Activated CD4-positive, alpha-beta memory T cell treated with anti-CD3 and anti-CD28 coated beads, Interleukin-2, amount 10 ng/mL, durations not matched to agents 7 days and 5 days (primary cell): ENCODE results near the gene OLFM1. TPM values are rescaled to one million over a fixed set of nuclear protein-coding genes. Genes with fewer than 3 reads are reported as not detected.
A peak's percentile ranks its signal among the peaks of the same experiment; 100 is the strongest.

Experiments
- CTCF ChIA-PET: fragments of 350-600 bp; sonication (Branson Sonifier 250); formaldehyde crosslinking; loops from one replicate; lab custom pipeline; 2021; ENCODE audit warnings: antibody characterized with exemption, inconsistent platforms; lab: Charles Lee
- POLR2A ChIA-PET: fragments of 350-600 bp; sonication (Branson Sonifier 250); formaldehyde crosslinking; loops from one replicate; lab custom pipeline; 2021; ENCODE audit warnings: antibody characterized with exemption; lab: Charles Lee
- DNase-seq: peaks from one replicate; pipeline ENCODE4 v3.0.0-alpha.2; 2020
- H3K27ac Mint-ChIP-seq: one replicate; pipeline ENCODE4 v1.8.0; 2021; ENCODE audit warnings: mild to moderate bottlenecking, mixed read lengths
- H3K27me3 Mint-ChIP-seq: one replicate; pipeline ENCODE4 v1.8.0; 2021; ENCODE audit warnings: mixed read lengths
- H3K36me3 Mint-ChIP-seq: one replicate; pipeline ENCODE4 v1.8.0; 2021; ENCODE audit warnings: low read depth, mixed read lengths
- H3K4me1 Mint-ChIP-seq: one replicate; pipeline ENCODE4 v1.8.0; 2021; ENCODE audit warnings: mixed read lengths
- H3K4me3 Mint-ChIP-seq: one replicate; pipeline ENCODE4 v1.8.0; 2021; ENCODE audit warnings: mild to moderate bottlenecking, mixed read lengths
- H3K9me3 Mint-ChIP-seq: one replicate; pipeline ENCODE4 v1.8.0; 2021; ENCODE audit warnings: mixed read lengths
- total RNA-seq, 2 experiments: library from RNA; stranded (reverse); gene quantifications; one replicate each; pipeline ENCODE4 v1.2.3, GENCODE V29; 2021

OLFM1 gene
- total RNA-seq, 2 experiments from 2014 or later: not detected

- CTCF ChIA-PET: interaction anchor here (1.3 kb wide), 1 partner anchor 8 kb away, joined by 3 read pairs; no protein-coding TSS in a partner anchor
- Mint-ChIP-seq H3K9me3 (peaks cover 6% of the 10 kb centered on the region), H3K36me3 (no peaks in the 10 kb centered on the region), H3K27me3 (peaks cover 21% of the 10 kb centered on the region), H3K27ac (no peak overlapping the region), H3K4me1 (no peaks in the 10 kb centered on the region), H3K4me3 (no peak overlapping the region)
- no peak for DNase-seq
- POLR2A ChIA-PET: no interaction called here
These were observed 6.6 kb downstream of the OLFM1 start for GRCh38 chr9:135093911-135094584.

GRCh38 chr9:135095470-135096407, 8.3 kb downstream of the OLFM1 start:
- CTCF ChIA-PET: interaction anchor here (1.3 kb wide), 1 partner anchor 10 kb away, joined by 3 read pairs; no protein-coding TSS in a partner anchor

GRCh38 chr9:135096408-135096895, 9.0 kb downstream of the OLFM1 start:
- POLR2A ChIA-PET: no interaction called here
- no peak for DNase-seq
- Mint-ChIP-seq H3K27me3 (peaks cover 7% of the 10 kb centered on the region), H3K4me1 (no peaks in the 10 kb centered on the region), H3K27ac (no peak overlapping the region), H3K4me3 (no peak overlapping the region), H3K9me3 (peaks cover 4% of the 10 kb centered on the region), H3K36me3 (no peaks in the 10 kb centered on the region)
- CTCF ChIA-PET: no interaction called here

More at GRCh38 chr9:135095470-135096407, 8.3 kb downstream of the OLFM1 start:
- POLR2A ChIA-PET: no interaction called here
- no peak overlapping the region for H3K27ac Mint-ChIP-seq
- peaks cover 10% of the 10 kb centered on the region for H3K27me3 Mint-ChIP-seq
- no peaks in the 10 kb centered on the region for H3K4me1 Mint-ChIP-seq
- no peak overlapping the region for H3K4me3 Mint-ChIP-seq
- DNase-seq: no peak
- peaks cover 6% of the 10 kb centered on the region for H3K9me3 Mint-ChIP-seq
- no peaks in the 10 kb centered on the region for H3K36me3 Mint-ChIP-seq

GRCh38 chr9:135098400-135099105, 11.1 kb downstream of the OLFM1 start:
- Mint-ChIP-seq H3K36me3 (no peaks in the 10 kb centered on the region), H3K27ac (no peak overlapping the region), H3K4me1 (no peaks in the 10 kb centered on the region), H3K9me3 (no peaks in the 10 kb centered on the region), H3K4me3 (no peak overlapping the region), H3K27me3 (peaks cover 3% of the 10 kb centered on the region)
- CTCF ChIA-PET: no interaction called here
- POLR2A ChIA-PET: no interaction called here
- peak; percentile 23 for DNase-seq

GRCh38 chr9:135099574-135099973, 12.1 kb downstream of the OLFM1 start:
- Mint-ChIP-seq H3K4me3 (no peak overlapping the region), H3K36me3 (no peaks in the 10 kb centered on the region), H3K9me3 (no peaks in the 10 kb centered on the region), H3K27me3 (peaks cover 2% of the 10 kb centered on the region), H3K27ac (no peak overlapping the region), H3K4me1 (no peaks in the 10 kb centered on the region)
- CTCF ChIA-PET: no interaction called here
- no peak for DNase-seq
- POLR2A ChIA-PET: no interaction called here

GRCh38 chr9:135100241-135100681, 12.8 kb downstream of the OLFM1 start:
- POLR2A ChIA-PET: no interaction called here
- H3K9me3 Mint-ChIP-seq: no peaks in the 10 kb centered on the region

GRCh38 chr9:135100725-135101410, 13.4 kb downstream of the OLFM1 start:
- POLR2A ChIA-PET: no interaction called here
- Mint-ChIP-seq H3K27ac (no peak overlapping the region), H3K4me3 (no peak overlapping the region), H3K36me3 (no peaks in the 10 kb centered on the region), H3K27me3 (peaks cover 2% of the 10 kb centered on the region), H3K9me3 (no peaks in the 10 kb centered on the region), H3K4me1 (no peaks in the 10 kb centered on the region)
- CTCF ChIA-PET: no interaction called here
- DNase-seq: no peak

More at GRCh38 chr9:135100241-135100681, 12.8 kb downstream of the OLFM1 start:
- no peak overlapping the region for H3K27ac Mint-ChIP-seq
- H3K27me3 Mint-ChIP-seq: peaks cover 2% of the 10 kb centered on the region
- H3K4me3 Mint-ChIP-seq: no peak overlapping the region
- DNase-seq: no peak
- no peaks in the 10 kb centered on the region for H3K36me3 Mint-ChIP-seq
- no peaks in the 10 kb centered on the region for H3K4me1 Mint-ChIP-seq
- CTCF ChIA-PET: no interaction called here

- CTCF ChIA-PET: no interaction called here
- H3K4me1 Mint-ChIP-seq: no peaks in the 10 kb centered on the region
- POLR2A ChIA-PET: no interaction called here
- no peak overlapping the region for H3K27ac Mint-ChIP-seq
- no peaks in the 10 kb centered on the region for H3K9me3 Mint-ChIP-seq
- no peak overlapping the region for H3K4me3 Mint-ChIP-seq
- H3K27me3 Mint-ChIP-seq: peaks cover 2% of the 10 kb centered on the region
- DNase-seq: no peak
- H3K36me3 Mint-ChIP-seq: no peaks in the 10 kb centered on the region
These were observed 14.0 kb downstream of the OLFM1 start for GRCh38 chr9:135101486-135101885.

- DNase-seq: no peak
- H3K36me3 Mint-ChIP-seq: no peaks in the 10 kb centered on the region
- H3K4me1 Mint-ChIP-seq: no peaks in the 10 kb centered on the region
- ChIA-PET CTCF (no interaction called here), POLR2A (no interaction called here)
- no peak overlapping the region for H3K27ac Mint-ChIP-seq
- H3K9me3 Mint-ChIP-seq: no peaks in the 10 kb centered on the region
- no peak overlapping the region for H3K4me3 Mint-ChIP-seq
- peaks cover 2% of the 10 kb centered on the region for H3K27me3 Mint-ChIP-seq
These were observed 14.5 kb downstream of the OLFM1 start for GRCh38 chr9:135101926-135102325.

GRCh38 chr9:135102331-135102730, 14.9 kb downstream of the OLFM1 start:
- no peaks in the 10 kb centered on the region for H3K9me3 Mint-ChIP-seq
- H3K27ac Mint-ChIP-seq: no peak overlapping the region
- no peaks in the 10 kb centered on the region for H3K4me1 Mint-ChIP-seq
- ChIA-PET POLR2A (no interaction called here), CTCF (no interaction called here)
- H3K36me3 Mint-ChIP-seq: no peaks in the 10 kb centered on the region
- no peak overlapping the region for H3K4me3 Mint-ChIP-seq
- H3K27me3 Mint-ChIP-seq: peaks cover 2% of the 10 kb centered on the region
- no peak for DNase-seq

GRCh38 chr9:135103001-135103446, 15.6 kb downstream of the OLFM1 start:
- H3K4me1 Mint-ChIP-seq: no peaks in the 10 kb centered on the region
- no peaks in the 10 kb centered on the region for H3K36me3 Mint-ChIP-seq
- H3K27me3 Mint-ChIP-seq: peaks cover 5% of the 10 kb centered on the region
- H3K27ac Mint-ChIP-seq: no peak overlapping the region
- H3K9me3 Mint-ChIP-seq: no peaks in the 10 kb centered on the region
- no peak for DNase-seq
- POLR2A ChIA-PET: no interaction called here
- no peak overlapping the region for H3K4me3 Mint-ChIP-seq
- CTCF ChIA-PET: no interaction called here

GRCh38 chr9:135103931-135104639, 16.6 kb downstream of the OLFM1 start:
- POLR2A ChIA-PET: no interaction called here

More at GRCh38 chr9:135103931-135104639, 16.6 kb downstream of the OLFM1 start:
- H3K36me3 Mint-ChIP-seq: no peaks in the 10 kb centered on the region
- CTCF ChIA-PET: no interaction called here
- peaks cover 6% of the 10 kb centered on the region for H3K4me1 Mint-ChIP-seq
- no peaks in the 10 kb centered on the region for H3K9me3 Mint-ChIP-seq
- DNase-seq: no peak
- no peak overlapping the region for H3K4me3 Mint-ChIP-seq
- no peak overlapping the region for H3K27ac Mint-ChIP-seq
- H3K27me3 Mint-ChIP-seq: peaks cover 12% of the 10 kb centered on the region
